ENCODE results near the gene GRK5.

GRK5 gene

GRCh38 chr10:119373294-119374102 is 166.1 kb downstream of the GRK5 start:
- H3K27me3 ChIP-seq (ENCODE audit: control insufficient read depth, insufficient read depth, low read length), result no peaks in the 10 kb centered on the region
- H3K9ac ChIP-seq (ENCODE audit: low read depth, low read length), result no peak overlapping the region
- no peak overlapping the region for H3K27ac ChIP-seq (ENCODE audit: low read depth, low read length)
- H3K9me3 ChIP-seq (ENCODE audit: control insufficient read depth, insufficient read depth, low read length), result no peaks in the 10 kb centered on the region
- no peak overlapping the region for H3K4me3 ChIP-seq (ENCODE audit: low read depth, low read length)
- no peaks in the 10 kb centered on the region for H3K4me1 ChIP-seq (ENCODE audit: control insufficient read depth, insufficient read depth, low read length)
- H3K36me3 ChIP-seq (ENCODE audit: control insufficient read depth, insufficient read depth, low read length), result no peaks in the 10 kb centered on the region

DNA sequence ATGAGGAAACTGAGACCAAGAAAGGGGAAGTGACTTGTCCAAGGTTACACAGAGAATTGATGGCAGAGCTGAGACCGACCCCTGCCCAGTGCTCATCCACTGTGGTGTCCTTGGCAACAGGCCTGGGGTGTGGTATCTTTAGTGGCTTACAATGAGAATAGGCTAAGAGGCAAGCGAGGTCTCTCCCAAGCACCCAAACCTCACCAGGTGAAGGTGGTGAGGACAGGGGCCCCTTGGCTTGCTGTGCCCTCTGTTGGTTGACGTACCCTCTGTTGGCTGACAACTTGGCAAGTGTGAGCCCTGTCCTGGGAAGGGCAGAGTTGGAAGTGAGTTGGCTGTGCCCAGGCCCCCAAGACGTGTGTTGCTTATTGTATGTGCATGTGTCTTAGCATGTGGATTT is 166.9 kb downstream of the GRK5 start:
- H3K4me1 ChIP-seq (ENCODE audit: control insufficient read depth, insufficient read depth, low read length), result no peaks in the 10 kb centered on the region
- H3K27me3 ChIP-seq (ENCODE audit: control insufficient read depth, insufficient read depth, low read length), result no peaks in the 10 kb centered on the region
- H3K4me3 ChIP-seq (ENCODE audit: low read depth, low read length), result no peak overlapping the region
- H3K9me3 ChIP-seq (ENCODE audit: control insufficient read depth, insufficient read depth, low read length), result no peaks in the 10 kb centered on the region
- no peaks in the 10 kb centered on the region for H3K36me3 ChIP-seq (ENCODE audit: control insufficient read depth, insufficient read depth, low read length)
- H3K27ac ChIP-seq (ENCODE audit: low read depth, low read length), result no peak overlapping the region
- no peak overlapping the region for H3K9ac ChIP-seq (ENCODE audit: low read depth, low read length)

DNA sequence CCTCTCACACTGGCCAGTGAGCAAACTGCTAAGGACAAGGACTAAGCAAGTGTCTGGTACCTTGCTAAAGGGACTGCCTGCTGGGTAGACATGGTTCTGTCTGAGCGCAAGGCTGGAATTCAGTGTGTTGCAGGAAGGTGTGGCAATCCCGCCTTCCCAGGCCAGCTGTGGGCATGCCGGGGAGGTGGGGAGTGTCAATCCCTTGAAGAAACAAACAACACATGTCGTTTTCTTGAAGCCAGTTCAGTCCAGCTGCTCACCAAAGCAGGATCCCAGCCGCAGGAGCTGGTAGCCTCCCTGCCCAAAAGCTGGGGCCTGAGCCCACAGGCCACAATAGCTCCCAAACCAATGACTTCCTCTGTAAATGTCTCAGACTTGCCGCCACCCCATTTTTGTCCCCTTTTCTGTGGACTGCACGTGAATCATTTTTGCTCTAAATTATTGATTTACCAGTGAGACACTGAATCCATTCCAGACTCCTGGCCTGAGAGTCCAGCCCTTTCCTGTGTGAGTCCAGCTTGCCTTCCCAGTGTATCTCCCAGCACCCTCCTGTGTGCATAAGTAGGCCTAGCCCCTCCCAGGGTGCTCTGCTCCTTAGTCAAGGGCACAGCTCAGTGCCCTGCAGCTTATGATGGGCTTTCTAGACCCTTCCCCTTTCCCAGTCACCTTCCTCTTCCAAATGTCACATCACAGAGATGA is 168.4 kb downstream of the GRK5 start:
- H3K4me1 ChIP-seq (ENCODE audit: control insufficient read depth, insufficient read depth, low read length), result no peaks in the 10 kb centered on the region
- H3K4me3 ChIP-seq (ENCODE audit: low read depth, low read length), result no peak overlapping the region
- no peaks in the 10 kb centered on the region for H3K36me3 ChIP-seq (ENCODE audit: control insufficient read depth, insufficient read depth, low read length)
- H3K9ac ChIP-seq (ENCODE audit: low read depth, low read length), result no peak overlapping the region
- no peaks in the 10 kb centered on the region for H3K27me3 ChIP-seq (ENCODE audit: control insufficient read depth, insufficient read depth, low read length)
- no peaks in the 10 kb centered on the region for H3K9me3 ChIP-seq (ENCODE audit: control insufficient read depth, insufficient read depth, low read length)
- no peak overlapping the region for H3K27ac ChIP-seq (ENCODE audit: low read depth, low read length)

GRCh38 chr10:119377451-119377957 is 170.1 kb downstream of the GRK5 start:
- Histone ChIP-seq H3K27ac (ENCODE audit: low read depth, low read length) (no peak overlapping the region), H3K4me1 (ENCODE audit: control insufficient read depth, insufficient read depth, low read length) (no peaks in the 10 kb centered on the region)

GRCh38 chr10:119377958-119378736 is 170.8 kb downstream of the GRK5 start:
- H3K4me1 ChIP-seq (ENCODE audit: control insufficient read depth, insufficient read depth, low read length), result no peaks in the 10 kb centered on the region
- H3K36me3 ChIP-seq (ENCODE audit: control insufficient read depth, insufficient read depth, low read length), result no peaks in the 10 kb centered on the region
- no peak overlapping the region for H3K4me3 ChIP-seq (ENCODE audit: low read depth, low read length)
- H3K9me3 ChIP-seq (ENCODE audit: control insufficient read depth, insufficient read depth, low read length), result no peaks in the 10 kb centered on the region
- no peak overlapping the region for H3K9ac ChIP-seq (ENCODE audit: low read depth, low read length)
- no peaks in the 10 kb centered on the region for H3K27me3 ChIP-seq (ENCODE audit: control insufficient read depth, insufficient read depth, low read length)
- no peak overlapping the region for H3K27ac ChIP-seq (ENCODE audit: low read depth, low read length)

More at GRCh38 chr10:119377451-119377957, 170.1 kb downstream of the GRK5 start:
- H3K9me3 ChIP-seq (ENCODE audit: control insufficient read depth, insufficient read depth, low read length), result no peaks in the 10 kb centered on the region
- no peak overlapping the region for H3K4me3 ChIP-seq (ENCODE audit: low read depth, low read length)
- no peak overlapping the region for H3K9ac ChIP-seq (ENCODE audit: low read depth, low read length)
- H3K27me3 ChIP-seq (ENCODE audit: control insufficient read depth, insufficient read depth, low read length), result no peaks in the 10 kb centered on the region
- no peaks in the 10 kb centered on the region for H3K36me3 ChIP-seq (ENCODE audit: control insufficient read depth, insufficient read depth, low read length)

GRCh38 chr10:119378737-119379067 is 171.3 kb downstream of the GRK5 start:
- H3K27me3 ChIP-seq (ENCODE audit: control insufficient read depth, insufficient read depth, low read length), result no peaks in the 10 kb centered on the region
- H3K4me3 ChIP-seq (ENCODE audit: low read depth, low read length), result no peak overlapping the region
- no peak overlapping the region for H3K27ac ChIP-seq (ENCODE audit: low read depth, low read length)
- H3K36me3 ChIP-seq (ENCODE audit: control insufficient read depth, insufficient read depth, low read length), result no peaks in the 10 kb centered on the region
- H3K9me3 ChIP-seq (ENCODE audit: control insufficient read depth, insufficient read depth, low read length), result no peaks in the 10 kb centered on the region
- no peaks in the 10 kb centered on the region for H3K4me1 ChIP-seq (ENCODE audit: control insufficient read depth, insufficient read depth, low read length)
- no peak overlapping the region for H3K9ac ChIP-seq (ENCODE audit: low read depth, low read length)

- Histone ChIP-seq H3K4me1 (ENCODE audit: control insufficient read depth, insufficient read depth, low read length) (no peaks in the 10 kb centered on the region), H3K27me3 (ENCODE audit: control insufficient read depth, insufficient read depth, low read length) (no peaks in the 10 kb centered on the region), H3K36me3 (ENCODE audit: control insufficient read depth, insufficient read depth, low read length) (no peaks in the 10 kb centered on the region), H3K9me3 (ENCODE audit: control insufficient read depth, insufficient read depth, low read length) (no peaks in the 10 kb centered on the region), H3K27ac (ENCODE audit: low read depth, low read length) (no peak overlapping the region), H3K9ac (ENCODE audit: low read depth, low read length) (no peak overlapping the region), H3K4me3 (ENCODE audit: low read depth, low read length) (no peak overlapping the region)
Measured at GRCh38 chr10:119379466-119380071, 172.2 kb downstream of the GRK5 start.

DNA sequence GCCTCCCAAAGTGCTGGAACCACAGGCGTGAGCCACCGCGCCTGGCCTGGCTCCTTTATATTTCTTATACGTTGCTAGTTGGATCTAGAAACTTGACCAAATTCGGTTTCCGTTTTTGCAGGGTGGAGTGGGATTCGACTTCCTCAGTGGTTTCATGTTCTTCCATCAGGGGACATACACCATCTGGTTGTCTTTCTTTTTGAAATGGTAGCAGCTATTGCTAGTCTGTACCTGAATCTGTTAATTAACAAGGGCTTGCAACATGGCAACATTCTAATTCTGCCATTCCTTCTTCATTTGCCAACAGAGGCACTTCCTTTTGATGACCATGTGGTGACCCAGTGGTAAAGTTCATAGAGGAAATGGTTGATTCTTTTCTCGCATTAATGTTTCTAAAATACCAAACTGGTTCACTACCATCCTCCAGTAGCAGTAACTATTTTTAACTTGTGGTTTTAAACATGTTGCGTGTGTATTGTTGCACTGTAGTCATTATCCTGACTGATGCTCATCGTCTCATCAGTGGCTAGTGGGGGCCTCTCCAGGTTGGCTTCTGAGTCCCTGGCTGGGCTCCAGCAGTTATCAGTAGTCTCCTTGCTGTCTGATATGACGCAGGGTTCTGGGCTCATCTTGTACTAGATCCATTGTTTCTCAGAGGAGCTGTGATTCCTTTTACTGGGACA is 175.9 kb downstream of the GRK5 start:
- H3K4me3 ChIP-seq (ENCODE audit: low read depth, low read length), result no peak overlapping the region
- no peak overlapping the region for H3K27ac ChIP-seq (ENCODE audit: low read depth, low read length)

DNA sequence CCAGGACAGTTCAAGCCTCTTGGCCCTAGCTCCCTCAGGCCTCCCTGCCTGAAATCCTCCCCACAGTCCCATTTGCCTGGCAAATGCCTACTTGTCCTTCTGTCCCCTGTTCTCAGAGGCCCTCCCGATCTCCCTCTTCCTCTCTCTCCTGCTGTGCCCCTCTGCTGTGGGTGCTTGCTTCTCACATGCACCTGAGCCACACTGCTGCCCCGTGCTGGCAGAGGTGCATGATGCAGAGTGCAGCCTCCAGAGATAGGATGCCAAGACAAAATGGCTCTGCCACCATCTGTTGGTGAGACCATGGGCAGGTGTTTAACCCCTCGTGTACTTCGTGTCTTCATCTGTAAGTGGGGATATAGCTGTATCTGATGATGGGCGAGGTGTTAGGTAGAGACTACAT is 176.8 kb downstream of the GRK5 start:
- no peaks in the 10 kb centered on the region for H3K27me3 ChIP-seq (ENCODE audit: control insufficient read depth, insufficient read depth, low read length)

More for the DNA sequence above, 175.9 kb downstream of the GRK5 start:
- Histone ChIP-seq H3K36me3 (ENCODE audit: control insufficient read depth, insufficient read depth, low read length) (no peaks in the 10 kb centered on the region), H3K27me3 (ENCODE audit: control insufficient read depth, insufficient read depth, low read length) (no peaks in the 10 kb centered on the region), H3K9ac (ENCODE audit: low read depth, low read length) (no peak overlapping the region), H3K9me3 (ENCODE audit: control insufficient read depth, insufficient read depth, low read length) (no peaks in the 10 kb centered on the region), H3K4me1 (ENCODE audit: control insufficient read depth, insufficient read depth, low read length) (no peaks in the 10 kb centered on the region)

DNA sequence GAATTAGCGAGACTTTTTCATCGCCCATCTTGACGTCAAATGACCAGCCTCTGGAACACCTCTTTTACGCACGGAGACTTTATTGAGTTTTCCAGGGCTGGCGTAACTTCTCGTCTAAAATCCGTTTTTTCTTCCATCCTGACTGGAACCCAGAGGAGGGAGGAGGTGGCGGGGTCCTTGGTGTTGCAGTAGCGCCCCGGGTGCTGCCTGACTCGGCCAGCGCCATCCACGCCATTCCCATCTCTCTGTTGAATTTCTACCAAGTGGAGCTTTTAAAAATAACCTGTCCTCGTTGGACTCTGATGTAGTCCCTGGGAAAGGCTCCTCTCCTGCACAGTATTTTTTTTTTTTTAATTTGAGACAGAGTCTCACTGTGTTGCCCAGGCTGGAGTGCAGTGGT is 179.3 kb downstream of the GRK5 start:
- no peaks in the 10 kb centered on the region for H3K4me1 ChIP-seq (ENCODE audit: control insufficient read depth, insufficient read depth, low read length)
- H3K4me3 ChIP-seq (ENCODE audit: low read depth, low read length), result no peak overlapping the region
- no peaks in the 10 kb centered on the region for H3K9me3 ChIP-seq (ENCODE audit: control insufficient read depth, insufficient read depth, low read length)
- H3K27ac ChIP-seq (ENCODE audit: low read depth, low read length), result no peak overlapping the region
- H3K9ac ChIP-seq (ENCODE audit: low read depth, low read length), result no peak overlapping the region
- no peaks in the 10 kb centered on the region for H3K27me3 ChIP-seq (ENCODE audit: control insufficient read depth, insufficient read depth, low read length)
- no peaks in the 10 kb centered on the region for H3K36me3 ChIP-seq (ENCODE audit: control insufficient read depth, insufficient read depth, low read length)

More for the DNA sequence above, 176.8 kb downstream of the GRK5 start:
- Histone ChIP-seq H3K9ac (ENCODE audit: low read depth, low read length) (no peak overlapping the region), H3K36me3 (ENCODE audit: control insufficient read depth, insufficient read depth, low read length) (no peaks in the 10 kb centered on the region), H3K4me1 (ENCODE audit: control insufficient read depth, insufficient read depth, low read length) (no peaks in the 10 kb centered on the region), H3K27ac (ENCODE audit: low read depth, low read length) (no peak overlapping the region), H3K4me3 (ENCODE audit: low read depth, low read length) (no peak overlapping the region), H3K9me3 (ENCODE audit: control insufficient read depth, insufficient read depth, low read length) (no peaks in the 10 kb centered on the region)
